ENCODE results near the gene FAM98C. TPM values are rescaled to one million over a fixed set of nuclear protein-coding genes. Genes with fewer than 3 reads are reported as not detected.

Gene FAM98C
- total and polyA plus RNA-seq, 4 donors = 4.2 to 8.5 (median 6.2) TPM

DNA sequence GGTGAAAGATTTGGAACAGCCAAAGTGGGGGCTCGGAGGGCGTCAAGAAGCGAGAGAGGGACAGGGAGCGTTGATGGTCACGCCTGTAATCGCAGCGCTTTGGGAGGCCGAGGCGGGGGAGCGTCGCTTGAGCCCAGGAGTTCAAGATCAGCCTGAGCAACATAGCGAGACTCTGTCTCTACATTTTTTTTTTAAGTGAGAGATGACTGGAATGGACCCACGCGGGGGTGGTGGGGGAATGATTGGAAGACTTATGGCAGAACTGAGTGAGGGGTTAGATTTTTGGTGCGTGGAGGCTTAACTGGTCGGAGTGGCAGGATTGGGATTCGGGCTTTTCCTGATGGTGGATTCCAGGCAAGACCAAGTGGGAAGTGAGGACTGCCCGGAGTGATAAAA, 27.8 kb upstream of the FAM98C start:
- H3K9me3 ChIP-seq (ENCODE audit: control insufficient read depth in 4 of 4, low read length in 3 of 4) = no peaks in the 10 kb centered on the region
- TF ChIP-seq FOXA1 (IDR thresholded peaks at IDR 0.05) (no peak), JUND (IDR thresholded peaks at IDR 0.05) (no peak), HNF4G (IDR thresholded peaks at IDR 0.05) (no peak), TAF1 (conservative IDR thresholded peaks at IDR 0.05) (no peak), HNF4A (conservative IDR thresholded peaks at IDR 0.05) (no peak), YY1 (IDR thresholded peaks at IDR 0.05) (no peak), NR2F2 (IDR thresholded peaks at IDR 0.05) (no peak), EGR1 (IDR thresholded peaks at IDR 0.05; ENCODE audit: low read depth in 2 of 2) (no peak), CTCF (IDR thresholded peaks at IDR 0.05; ENCODE audit: low read depth, low read length, missing input control) (no peak), FOXA2 (IDR thresholded peaks at IDR 0.05) (no peak), SP1 (IDR thresholded peaks at IDR 0.05) (no peak)
- TF ChIP-seq, protein P1, sequence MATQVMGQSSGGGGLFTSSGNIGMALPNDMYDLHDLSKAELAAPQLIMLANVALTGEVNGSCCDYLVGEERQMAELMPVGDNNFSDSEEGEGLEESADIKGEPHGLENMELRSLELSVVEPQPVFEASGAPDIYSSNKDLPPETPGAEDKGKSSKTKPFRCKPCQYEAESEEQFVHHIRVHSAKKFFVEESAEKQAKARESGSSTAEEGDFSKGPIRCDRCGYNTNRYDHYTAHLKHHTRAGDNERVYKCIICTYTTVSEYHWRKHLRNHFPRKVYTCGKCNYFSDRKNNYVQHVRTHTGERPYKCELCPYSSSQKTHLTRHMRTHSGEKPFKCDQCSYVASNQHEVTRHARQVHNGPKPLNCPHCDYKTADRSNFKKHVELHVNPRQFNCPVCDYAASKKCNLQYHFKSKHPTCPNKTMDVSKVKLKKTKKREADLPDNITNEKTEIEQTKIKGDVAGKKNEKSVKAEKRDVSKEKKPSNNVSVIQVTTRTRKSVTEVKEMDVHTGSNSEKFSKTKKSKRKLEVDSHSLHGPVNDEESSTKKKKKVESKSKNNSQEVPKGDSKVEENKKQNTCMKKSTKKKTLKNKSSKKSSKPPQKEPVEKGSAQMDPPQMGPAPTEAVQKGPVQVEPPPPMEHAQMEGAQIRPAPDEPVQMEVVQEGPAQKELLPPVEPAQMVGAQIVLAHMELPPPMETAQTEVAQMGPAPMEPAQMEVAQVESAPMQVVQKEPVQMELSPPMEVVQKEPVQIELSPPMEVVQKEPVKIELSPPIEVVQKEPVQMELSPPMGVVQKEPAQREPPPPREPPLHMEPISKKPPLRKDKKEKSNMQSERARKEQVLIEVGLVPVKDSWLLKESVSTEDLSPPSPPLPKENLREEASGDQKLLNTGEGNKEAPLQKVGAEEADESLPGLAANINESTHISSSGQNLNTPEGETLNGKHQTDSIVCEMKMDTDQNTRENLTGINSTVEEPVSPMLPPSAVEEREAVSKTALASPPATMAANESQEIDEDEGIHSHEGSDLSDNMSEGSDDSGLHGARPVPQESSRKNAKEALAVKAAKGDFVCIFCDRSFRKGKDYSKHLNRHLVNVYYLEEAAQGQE (IDR thresholded peaks at IDR 0.05) = no peak
- TF ChIP-seq, protein P2, sequence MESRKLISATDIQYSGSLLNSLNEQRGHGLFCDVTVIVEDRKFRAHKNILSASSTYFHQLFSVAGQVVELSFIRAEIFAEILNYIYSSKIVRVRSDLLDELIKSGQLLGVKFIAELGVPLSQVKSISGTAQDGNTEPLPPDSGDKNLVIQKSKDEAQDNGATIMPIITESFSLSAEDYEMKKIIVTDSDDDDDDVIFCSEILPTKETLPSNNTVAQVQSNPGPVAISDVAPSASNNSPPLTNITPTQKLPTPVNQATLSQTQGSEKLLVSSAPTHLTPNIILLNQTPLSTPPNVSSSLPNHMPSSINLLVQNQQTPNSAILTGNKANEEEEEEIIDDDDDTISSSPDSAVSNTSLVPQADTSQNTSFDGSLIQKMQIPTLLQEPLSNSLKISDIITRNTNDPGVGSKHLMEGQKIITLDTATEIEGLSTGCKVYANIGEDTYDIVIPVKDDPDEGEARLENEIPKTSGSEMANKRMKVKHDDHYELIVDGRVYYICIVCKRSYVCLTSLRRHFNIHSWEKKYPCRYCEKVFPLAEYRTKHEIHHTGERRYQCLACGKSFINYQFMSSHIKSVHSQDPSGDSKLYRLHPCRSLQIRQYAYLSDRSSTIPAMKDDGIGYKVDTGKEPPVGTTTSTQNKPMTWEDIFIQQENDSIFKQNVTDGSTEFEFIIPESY (IDR thresholded peaks at IDR 0.05) = no peak
- TF ChIP-seq, protein P3, sequence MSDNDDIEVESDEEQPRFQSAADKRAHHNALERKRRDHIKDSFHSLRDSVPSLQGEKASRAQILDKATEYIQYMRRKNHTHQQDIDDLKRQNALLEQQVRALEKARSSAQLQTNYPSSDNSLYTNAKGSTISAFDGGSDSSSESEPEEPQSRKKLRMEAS (IDR thresholded peaks at IDR 0.05) = no peak
- H3K27me3 ChIP-seq (ENCODE audit: control insufficient read depth in 4 of 4, insufficient read depth in 4 of 4, low read length in 3 of 4) = no peaks in the 10 kb centered on the region
- peak overlapping the region; percentile 72 to 99 (median 96) for H3K4me3 ChIP-seq (ENCODE audit: low read depth in 1 of 3, low read length in 3 of 3)
- 1% methylated on average over 18 of the region's 18 CpGs for WGBS
- peaks cover 5 to 17% (median 11%) of the 10 kb centered on the region in 4 donors for H3K36me3 ChIP-seq (ENCODE audit: control insufficient read depth in 4 of 4, insufficient read depth in 3 of 4, low read depth in 1 of 4, low read length in 3 of 4)
- peaks cover 9 to 22% (median 16%) of the 10 kb centered on the region in 4 donors for H3K4me1 ChIP-seq (ENCODE audit: control insufficient read depth in 4 of 4, insufficient read depth in 4 of 4, low read length in 3 of 4)
- H3K9ac ChIP-seq (ENCODE audit: low read depth in 1 of 2, low read length in 2 of 2) = peak overlapping the region; percentile 77 to 92
- H3K27ac ChIP-seq (ENCODE audit: low read depth in 1 of 2, low read length in 2 of 2) = peak overlapping the region; percentile 88 to 91
- no peak for DNase-seq (ENCODE audit: low spot score)

- WGBS = 90% methylated on average over 5 of the region's 5 CpGs
- TF ChIP-seq, protein P1 (IDR thresholded peaks at IDR 0.05) = no peak
- TF ChIP-seq EGR1 (IDR thresholded peaks at IDR 0.05; ENCODE audit: low read depth in 2 of 2) = no peak
- TF ChIP-seq SP1 (IDR thresholded peaks at IDR 0.05) = no peak
- TF ChIP-seq, protein P3 (IDR thresholded peaks at IDR 0.05) = no peak
- TF ChIP-seq, protein P2 (IDR thresholded peaks at IDR 0.05) = no peak
- TF ChIP-seq RAD21 (IDR thresholded peaks at IDR 0.05) = no peak
- no peak for TF ChIP-seq NR2F2 (IDR thresholded peaks at IDR 0.05)
- TF ChIP-seq HNF4A (conservative IDR thresholded peaks at IDR 0.05) = no peak
- TF ChIP-seq HNF4G (IDR thresholded peaks at IDR 0.05) = no peak
- TF ChIP-seq FOXA2 (IDR thresholded peaks at IDR 0.05) = no peak
- DNase-seq (ENCODE audit: low spot score) = no peak
Observed at GRCh38 chr19:38375748-38376147, 27.1 kb upstream of the FAM98C start.

More at GRCh38 chr19:38375748-38376147, 27.1 kb upstream of the FAM98C start:
- Histone ChIP-seq H3K36me3 (ENCODE audit: control insufficient read depth in 4 of 4, insufficient read depth in 3 of 4, low read depth in 1 of 4, low read length in 3 of 4) (peaks cover 5 to 24% (median 11%) of the 10 kb centered on the region in 4 donors), H3K4me1 (ENCODE audit: control insufficient read depth in 4 of 4, insufficient read depth in 4 of 4, low read length in 3 of 4) (peaks cover 9 to 22% (median 16%) of the 10 kb centered on the region in 4 donors), H3K4me3 (ENCODE audit: low read depth in 1 of 3, low read length in 3 of 3) (peak overlapping the region; percentile 72 to 99 (median 96)), H3K27ac (ENCODE audit: low read depth in 1 of 2, low read length in 2 of 2) (no peak overlapping the region), H3K27me3 (ENCODE audit: control insufficient read depth in 4 of 4, insufficient read depth in 4 of 4, low read length in 3 of 4) (no peaks in the 10 kb centered on the region), H3K9ac (ENCODE audit: low read depth in 1 of 2, low read length in 2 of 2) (no peak overlapping the region), H3K9me3 (ENCODE audit: control insufficient read depth in 4 of 4, low read length in 3 of 4) (no peaks in the 10 kb centered on the region)
